Fibroblast of lung (primary cell): ENCODE results near the gene SPPL2A.

Experiments
- EZH2 ChIP-seq: IDR thresholded peaks from 2 replicates; pipeline ENCODE4 v1.5.1; 2012; ENCODE audit warnings: low read length, control low read depth, mild to moderate bottlenecking; ENCODE audit errors: missing control alignments
- TF ChIP-seq, protein P1 (sequence below), 2 donors: IDR thresholded peaks in 1 of 2; conservative IDR thresholded peaks in 1 of 2; 1 replicate in 1 of 2; 2 replicates in 1 of 2; pipeline ENCODE4 v1.5.1; 2011 to 2012; ENCODE audit warnings: low read length in 2 of 2, control low read depth in 1 of 2, inconsistent platforms in 1 of 2, low read depth in 1 of 2, mild to moderate bottlenecking in 1 of 2

DNA sequence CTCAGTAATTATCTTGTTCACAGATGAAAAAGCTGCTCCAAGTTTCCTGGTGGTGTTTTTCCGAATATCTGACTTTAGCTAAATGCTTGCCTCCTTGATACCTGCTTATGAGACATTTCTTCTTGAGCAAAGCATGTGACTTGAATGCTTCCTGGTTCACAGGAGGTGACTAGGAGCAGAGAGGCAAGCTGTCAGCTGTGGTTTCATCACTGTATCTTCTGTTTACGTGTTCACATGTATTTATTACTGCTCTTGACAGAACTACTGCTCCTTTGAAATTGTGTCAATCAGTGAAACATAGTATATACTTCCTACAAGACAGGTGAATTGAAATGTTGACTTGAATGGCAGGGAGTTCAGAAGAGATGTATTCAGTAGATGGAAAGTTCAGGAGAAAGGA, 8.9 kb upstream of the SPPL2A start:
- TF ChIP-seq, protein P1, sequence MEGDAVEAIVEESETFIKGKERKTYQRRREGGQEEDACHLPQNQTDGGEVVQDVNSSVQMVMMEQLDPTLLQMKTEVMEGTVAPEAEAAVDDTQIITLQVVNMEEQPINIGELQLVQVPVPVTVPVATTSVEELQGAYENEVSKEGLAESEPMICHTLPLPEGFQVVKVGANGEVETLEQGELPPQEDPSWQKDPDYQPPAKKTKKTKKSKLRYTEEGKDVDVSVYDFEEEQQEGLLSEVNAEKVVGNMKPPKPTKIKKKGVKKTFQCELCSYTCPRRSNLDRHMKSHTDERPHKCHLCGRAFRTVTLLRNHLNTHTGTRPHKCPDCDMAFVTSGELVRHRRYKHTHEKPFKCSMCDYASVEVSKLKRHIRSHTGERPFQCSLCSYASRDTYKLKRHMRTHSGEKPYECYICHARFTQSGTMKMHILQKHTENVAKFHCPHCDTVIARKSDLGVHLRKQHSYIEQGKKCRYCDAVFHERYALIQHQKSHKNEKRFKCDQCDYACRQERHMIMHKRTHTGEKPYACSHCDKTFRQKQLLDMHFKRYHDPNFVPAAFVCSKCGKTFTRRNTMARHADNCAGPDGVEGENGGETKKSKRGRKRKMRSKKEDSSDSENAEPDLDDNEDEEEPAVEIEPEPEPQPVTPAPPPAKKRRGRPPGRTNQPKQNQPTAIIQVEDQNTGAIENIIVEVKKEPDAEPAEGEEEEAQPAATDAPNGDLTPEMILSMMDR (conservative IDR thresholded peaks at IDR 0.05 in 1 of 2, IDR thresholded peaks at IDR 0.05 in 1 of 2; ENCODE audit: low read depth in 1 of 2, low read length in 2 of 2) = no peak
- TF ChIP-seq EZH2 = no peak
